ENCODE measurements around the gene MSH6. TPM values are rescaled to one million over a fixed set of nuclear protein-coding genes. Genes with fewer than 3 reads are reported as not detected.

MSH6 gene
- total RNA-seq, 4 donors from 2014 or later = 22.8 to 28.3 (median 25.9) TPM

- no peak for TF ChIP-seq CTCF (IDR thresholded peaks at IDR 0.05; ENCODE audit: low read depth)
These were observed 20.8 kb downstream of the MSH6 start for GRCh38 chr2:47803770-47804169.

DNA sequence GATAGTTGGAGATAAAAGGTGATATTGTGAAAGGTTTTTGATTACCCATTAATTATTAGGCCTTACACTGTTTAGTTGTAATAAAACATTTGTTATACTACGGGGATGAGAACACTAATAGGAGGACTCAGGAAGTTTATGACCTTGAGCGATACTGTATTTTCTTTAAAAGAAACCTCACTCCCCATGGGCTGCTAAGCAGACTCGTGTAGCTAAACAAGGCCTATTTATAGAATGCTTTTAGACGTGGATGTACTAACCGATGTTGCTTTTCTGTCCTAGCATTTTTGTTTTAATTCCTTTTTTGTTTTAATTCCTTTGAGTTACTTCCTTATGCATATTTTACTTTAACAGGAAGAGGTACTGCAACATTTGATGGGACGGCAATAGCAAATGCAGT is 22.9 kb downstream of the MSH6 start:
- no peak for TF ChIP-seq CTCF (IDR thresholded peaks at IDR 0.05; ENCODE audit: low read depth)

DNA sequence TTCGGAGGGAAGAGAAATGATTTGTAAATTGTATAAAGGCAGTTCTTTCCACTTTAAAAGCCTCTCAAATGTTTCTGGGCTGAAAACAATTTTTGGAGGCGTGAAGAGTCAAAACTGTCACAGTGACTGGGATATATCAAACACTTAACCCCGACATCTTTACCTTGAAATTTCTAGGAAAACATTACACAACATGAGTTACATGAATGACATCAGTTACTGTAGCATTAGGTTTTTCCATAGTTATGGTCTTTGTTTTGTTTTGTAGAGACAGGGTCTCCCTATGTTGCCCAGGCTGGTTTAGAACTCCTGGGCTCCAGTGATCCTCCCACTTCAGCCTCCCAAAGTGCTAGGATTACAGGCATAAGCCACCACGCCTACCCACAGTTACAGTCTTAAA is 25.7 kb downstream of the MSH6 start:
- no peak for TF ChIP-seq CTCF (IDR thresholded peaks at IDR 0.05; ENCODE audit: low read depth)

DNA sequence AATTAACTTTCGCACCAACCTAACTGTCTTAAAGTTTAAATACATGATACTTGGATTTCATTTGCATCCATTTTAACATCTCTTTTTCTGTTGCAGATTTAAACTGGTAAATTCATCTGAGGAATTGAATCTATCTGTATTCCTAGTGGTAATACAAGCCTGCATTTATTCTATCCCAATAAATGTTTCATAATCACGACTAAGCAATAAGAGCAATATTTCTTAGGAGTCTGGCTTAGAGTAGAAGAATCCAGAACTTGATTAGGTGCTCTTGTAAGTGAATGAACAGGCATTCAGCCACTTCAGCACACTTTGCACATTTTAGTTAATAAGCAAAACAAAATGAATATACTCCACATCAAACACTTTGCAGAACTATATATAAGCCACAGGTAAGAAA is 27.0 kb downstream of the MSH6 start:
- TF ChIP-seq CTCF (IDR thresholded peaks at IDR 0.05; ENCODE audit: low read depth) = no peak

GRCh38 chr2:47810850-47811249 is 27.9 kb downstream of the MSH6 start:
- TF ChIP-seq CTCF (IDR thresholded peaks at IDR 0.05; ENCODE audit: low read depth) = no peak

- TF ChIP-seq CTCF (IDR thresholded peaks at IDR 0.05; ENCODE audit: low read depth) = no peak
These were observed 28.7 kb downstream of the MSH6 start for GRCh38 chr2:47811668-47812067.

- TF ChIP-seq CTCF (IDR thresholded peaks at IDR 0.05; ENCODE audit: low read depth) = no peak
These were observed 32.8 kb downstream of the MSH6 start for GRCh38 chr2:47815764-47816163.

Data from subcutaneous adipose tissue (tissue), 4 donors.